Astrocyte of the spinal cord (primary cell): Measurements from ENCODE around the gene CNTN3.

Experiments
- DNase-seq: peaks from one replicate; pipeline ENCODE4 v3.0.0; 2011; ENCODE audit warnings: low read depth, low spot score
- H3K4me3 ChIP-seq: 2 replicates; pipeline ENCODE4 v1.5.1; 2011; ENCODE audit warnings: low read depth, mild to moderate bottlenecking, low read length, moderate library complexity
- CTCF ChIP-seq: IDR thresholded peaks from 2 replicates; pipeline ENCODE4 v1.5.1; 2012; ENCODE audit warnings: low read depth, mild to moderate bottlenecking, low read length, inconsistent platforms
- in situ Hi-C: cut with HindIII; loops from 2 replicates; pipeline ENCODE4 v1.10.0; 2017; ENCODE audit warnings: low sequenced_read_pairs

CNTN3 gene

GRCh38 chr3:74591342-74591741 is 23.1 kb downstream of the CNTN3 start:
- in situ Hi-C loops, result no loop called here
- no peak overlapping the region for H3K4me3 ChIP-seq
- TF ChIP-seq CTCF, result no peak
- no peak for DNase-seq

DNA sequence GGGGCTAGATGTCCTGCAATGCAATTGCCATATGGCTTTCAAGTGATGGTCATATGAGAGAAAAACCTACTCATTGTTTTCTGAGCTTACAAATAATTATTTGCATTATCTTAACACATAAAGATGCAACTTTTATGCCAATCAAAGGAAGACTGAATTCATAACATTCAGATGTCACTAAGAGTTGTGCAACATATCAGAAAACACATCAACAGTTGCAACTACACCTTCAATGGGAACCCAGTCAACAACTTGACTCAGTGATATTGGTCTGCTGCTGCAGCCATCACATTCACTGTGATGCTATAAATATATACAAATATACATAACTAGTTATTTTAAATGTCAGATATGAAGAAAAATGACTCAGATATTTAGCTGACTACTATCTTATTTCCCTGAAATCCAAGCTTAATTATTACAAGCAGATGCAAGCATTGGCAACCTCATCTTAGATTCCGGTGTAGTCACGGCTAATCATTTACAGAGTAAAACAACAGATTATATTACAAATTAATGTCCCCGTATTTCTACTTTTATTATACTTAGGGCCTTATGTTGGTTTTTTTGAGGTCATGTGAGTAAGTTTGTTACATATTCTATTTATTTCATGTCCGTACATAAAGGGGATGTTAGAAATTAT is 23.7 kb downstream of the CNTN3 start:
- no peak overlapping the region for H3K4me3 ChIP-seq
- in situ Hi-C loops, result no loop called here
- no peak for DNase-seq
- TF ChIP-seq CTCF, result no peak

- in situ Hi-C loops, result no loop called here
- H3K4me3 ChIP-seq, result no peak overlapping the region
- no peak for TF ChIP-seq CTCF
- DNase-seq, result no peak
These were observed 29.7 kb downstream of the CNTN3 start for GRCh38 chr3:74584782-74585181.

DNA sequence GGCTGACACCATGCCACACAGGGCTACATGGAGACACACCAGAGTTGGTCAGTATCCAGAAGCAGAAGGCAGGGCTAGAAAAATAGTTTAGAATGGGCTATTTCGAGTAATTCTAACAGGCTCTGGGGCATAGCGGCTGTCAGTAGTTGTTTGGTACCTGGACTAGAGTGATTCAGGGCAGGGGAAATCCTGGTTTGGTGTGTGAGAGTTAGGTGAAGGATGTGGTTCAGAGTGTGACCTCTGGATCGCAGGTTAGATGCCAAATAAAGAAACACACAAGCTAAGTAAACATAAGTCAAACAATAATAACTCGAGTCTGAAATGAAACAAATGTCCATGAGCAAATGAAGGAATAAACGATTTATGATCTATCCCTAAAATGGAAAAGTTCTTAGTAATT is 31.5 kb downstream of the CNTN3 start:
- no peak for DNase-seq
- in situ Hi-C loops, result no loop called here
- TF ChIP-seq CTCF, result no peak
- H3K4me3 ChIP-seq, result no peak overlapping the region

- no peak for TF ChIP-seq CTCF
- in situ Hi-C loops, result no loop called here
- DNase-seq, result no peak
- H3K4me3 ChIP-seq, result no peak overlapping the region
These were observed 38.6 kb downstream of the CNTN3 start for GRCh38 chr3:74575857-74576256.

GRCh38 chr3:74571118-74571517 is 43.3 kb downstream of the CNTN3 start:
- in situ Hi-C loops, result no loop called here
- H3K4me3 ChIP-seq, result no peak overlapping the region
- DNase-seq, result no peak
- no peak for TF ChIP-seq CTCF
